Esophagus (tissue), 2 donors: ENCODE data around the gene FIP1L1. TPM values are rescaled to one million over a fixed set of nuclear protein-coding genes. Genes with fewer than 3 reads are reported as not detected.
"Not testable (repeated sequence)": the region's sequence is repeated elsewhere in the genome, so short reads cannot be mapped to it uniquely, and the experiment has no call there.

Experiments used
- H3K27ac ChIP-seq, 2 donors: one replicate each; pipeline ENCODE4 v1.5.1; 2013; ENCODE audit warnings: low read depth in 2 of 2, mild to moderate bottlenecking in 2 of 2, inconsistent platforms in 1 of 2, low read length in 1 of 2, moderate library complexity in 1 of 2
- H3K27me3 ChIP-seq, 2 donors: one replicate each; pipeline ENCODE4 v1.6.1; 2013; ENCODE audit warnings: low read length in 2 of 2, control low read depth in 1 of 2, mild to moderate bottlenecking in 1 of 2; ENCODE audit not compliant: insufficient read depth in 2 of 2, control insufficient read depth in 1 of 2
- H3K36me3 ChIP-seq, 2 donors: one replicate each; pipeline ENCODE4 v1.6.1; 2013; ENCODE audit warnings: low read length in 1 of 2; ENCODE audit not compliant: control insufficient read depth in 2 of 2, insufficient read depth in 2 of 2
- H3K4me1 ChIP-seq, 2 donors: one replicate each; pipeline ENCODE4 v1.6.1; 2013; ENCODE audit warnings: low read length in 1 of 2; ENCODE audit not compliant: control insufficient read depth in 2 of 2, insufficient read depth in 2 of 2
- H3K4me3 ChIP-seq, 2 donors: one replicate each; pipeline ENCODE4 v1.5.1; 2013; ENCODE audit warnings: low read length in 2 of 2, mild to moderate bottlenecking in 2 of 2, low read depth in 1 of 2, moderate library complexity in 1 of 2
- H3K9me3 ChIP-seq, 2 donors: one replicate each; pipeline ENCODE4 v1.6.1; 2013; ENCODE audit warnings: mild to moderate bottlenecking in 2 of 2, low read depth in 1 of 2, low read length in 1 of 2, moderate library complexity in 1 of 2; ENCODE audit not compliant: control insufficient read depth in 2 of 2, insufficient read depth in 1 of 2
- WGBS, 2 donors: extraction: QIAGEN DNeasy Blood & Tissue Kit; methylation state at CpG; one replicate each; pipeline ENCODE4 v1.1.7; 2013; 5-methylcytosine and 5-hydroxymethylcytosine counted together
- polyA plus RNA-seq, 2 donors: library from polyadenylated mRNA; stranded (reverse); fragments of 200-250 nt; gene quantifications; one replicate each; pipeline ENCODE4 v1.2.3, GENCODE V29; 2013
- donor health status: healthy with polysubstance abuse.
- donor health status: Bipolar disorder and iron deficiency.

FIP1L1 gene, protein sequence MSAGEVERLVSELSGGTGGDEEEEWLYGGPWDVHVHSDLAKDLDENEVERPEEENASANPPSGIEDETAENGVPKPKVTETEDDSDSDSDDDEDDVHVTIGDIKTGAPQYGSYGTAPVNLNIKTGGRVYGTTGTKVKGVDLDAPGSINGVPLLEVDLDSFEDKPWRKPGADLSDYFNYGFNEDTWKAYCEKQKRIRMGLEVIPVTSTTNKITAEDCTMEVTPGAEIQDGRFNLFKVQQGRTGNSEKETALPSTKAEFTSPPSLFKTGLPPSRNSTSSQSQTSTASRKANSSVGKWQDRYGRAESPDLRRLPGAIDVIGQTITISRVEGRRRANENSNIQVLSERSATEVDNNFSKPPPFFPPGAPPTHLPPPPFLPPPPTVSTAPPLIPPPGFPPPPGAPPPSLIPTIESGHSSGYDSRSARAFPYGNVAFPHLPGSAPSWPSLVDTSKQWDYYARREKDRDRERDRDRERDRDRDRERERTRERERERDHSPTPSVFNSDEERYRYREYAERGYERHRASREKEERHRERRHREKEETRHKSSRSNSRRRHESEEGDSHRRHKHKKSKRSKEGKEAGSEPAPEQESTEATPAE
- polyA plus RNA-seq, result 10 to 100 TPM; 17.8 to 22.3 TPM

DNA sequence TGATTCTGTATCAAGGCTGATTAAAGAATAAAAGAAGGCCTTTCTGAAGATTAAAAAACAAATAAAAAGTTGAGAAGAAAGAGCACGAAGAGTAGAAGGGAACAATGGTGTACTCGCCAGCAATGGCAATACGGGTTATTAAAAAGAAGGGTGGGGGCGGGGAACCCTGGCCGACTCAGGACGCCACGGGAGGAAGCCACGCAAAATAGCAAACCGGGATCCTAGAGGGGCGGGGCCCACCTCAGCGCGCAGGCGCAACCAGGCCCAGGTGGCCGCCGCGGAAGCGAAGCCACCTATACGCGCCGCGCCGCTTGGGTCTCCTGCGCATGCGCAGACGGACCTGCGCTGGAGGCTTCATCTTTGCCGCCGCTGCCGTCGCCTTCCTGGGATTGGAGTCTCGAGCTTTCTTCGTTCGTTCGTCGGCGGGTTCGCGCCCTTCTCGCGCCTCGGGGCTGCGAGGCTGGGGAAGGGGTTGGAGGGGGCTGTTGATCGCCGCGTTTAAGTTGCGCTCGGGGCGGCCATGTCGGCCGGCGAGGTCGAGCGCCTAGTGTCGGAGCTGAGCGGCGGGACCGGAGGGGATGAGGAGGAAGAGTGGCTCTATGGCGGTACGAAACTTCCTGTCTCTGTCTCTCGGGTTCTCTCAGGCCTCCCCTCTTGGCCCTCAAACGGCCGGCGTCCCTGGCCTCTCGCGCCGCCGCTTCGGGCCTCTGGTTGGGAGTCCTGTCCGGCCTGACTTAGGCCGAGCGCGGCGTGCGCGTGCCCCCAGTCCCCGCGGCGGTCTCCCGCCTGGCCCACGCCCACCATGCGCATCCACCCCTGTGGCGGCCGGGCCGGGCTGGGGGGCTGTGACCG, at the start of gene FIP1L1:
TSS of gene FIP1L1 (plus strand) at position 323 of the 852 bp plus-strand sequence. CDS start at position 521, 198 bp downstream.
- 0 to 1% methylated on average over 73 to 85 of the region's 85 CpGs for WGBS, 2 donors
- no peaks in the 10 kb centered on the region for H3K4me1 ChIP-seq
- peak within 1 kb of the TSS; percentile 75 to 89 for H3K27ac ChIP-seq
- H3K27me3 ChIP-seq, result no peaks in the 10 kb centered on the region
- no peaks in the 10 kb centered on the region for H3K9me3 ChIP-seq
- peak within 1 kb of the TSS; percentile 76 to 87 for H3K4me3 ChIP-seq
- H3K36me3 ChIP-seq, result no peaks in the 10 kb centered on the region

DNA sequence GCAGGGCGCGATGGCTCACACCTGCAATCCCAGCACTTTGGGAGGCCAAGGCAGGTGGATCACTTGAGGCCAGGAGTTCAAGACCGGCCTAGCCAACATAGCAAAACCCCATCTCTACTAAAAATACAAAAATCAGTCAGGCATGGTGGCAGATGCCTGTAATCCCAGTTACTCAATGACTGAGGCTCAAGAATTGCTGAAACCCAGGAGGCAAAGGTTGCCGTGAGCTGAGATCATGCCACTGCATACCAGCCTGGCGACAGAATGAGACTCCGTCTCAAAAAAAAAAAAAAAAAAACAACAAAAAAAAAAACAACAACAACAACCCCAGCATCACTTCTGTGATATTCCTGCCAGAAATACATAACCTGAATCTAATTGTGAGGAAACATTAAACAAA, 42.5 kb upstream of the FIP1L1 start:
- not testable (repeated sequence) for H3K9me3 ChIP-seq, H3K27me3 ChIP-seq, H3K4me3 ChIP-seq, H3K4me1 ChIP-seq, H3K27ac ChIP-seq, H3K36me3 ChIP-seq
- WGBS, 2 donors, result 95 to 97% methylated on average over 6 of the region's 6 CpGs

DNA sequence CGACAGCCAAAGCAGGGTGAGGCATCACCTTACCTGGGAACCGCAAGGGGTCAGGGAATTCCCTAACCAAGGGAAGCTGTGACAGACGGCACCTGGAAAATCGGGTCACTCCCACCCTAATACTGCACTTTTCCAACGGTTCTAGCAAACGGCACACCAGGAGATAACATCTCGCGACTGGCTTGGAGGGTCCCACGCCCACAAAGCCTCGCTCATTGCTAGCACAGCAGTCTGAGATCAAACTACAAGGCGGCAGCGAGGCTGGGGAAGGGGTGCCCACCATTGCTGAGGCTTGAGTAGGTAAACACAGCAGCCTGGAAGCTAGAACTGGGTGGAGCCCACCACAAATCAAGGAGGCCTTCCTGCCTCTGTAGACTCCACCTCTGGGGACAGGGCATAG, 37.3 kb upstream of the FIP1L1 start:
- H3K27me3 ChIP-seq, H3K4me1 ChIP-seq, H3K27ac ChIP-seq, H3K36me3 ChIP-seq, H3K9me3 ChIP-seq, H3K4me3 ChIP-seq: not testable (repeated sequence)
- whole genome bisulfite sequencing, 2 donors, result 94 to 95% methylated on average over 12 of the region's 12 CpGs

DNA sequence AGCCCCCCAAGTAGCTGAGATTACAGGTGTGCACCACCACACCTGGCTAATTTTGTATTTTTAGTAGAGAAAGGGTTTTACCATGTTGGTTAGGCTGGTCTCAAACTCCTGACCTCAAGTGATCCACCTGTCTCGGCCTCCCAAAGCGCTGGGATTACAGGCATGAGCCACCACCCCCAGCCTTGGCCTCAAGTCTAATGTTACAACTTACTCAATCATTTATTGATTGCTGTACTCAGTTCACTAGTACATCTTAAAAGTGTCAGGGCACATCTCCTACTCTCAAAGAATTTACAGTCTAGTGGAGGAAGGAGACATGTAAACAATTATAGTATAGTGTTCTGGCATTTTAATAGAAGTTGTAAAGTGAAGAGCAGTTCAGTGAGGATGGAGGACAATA, 31.0 kb upstream of the FIP1L1 start:
- WGBS, 2 donors, result 97 to 100% methylated on average over 2 of the region's 2 CpGs
- not testable (repeated sequence) for H3K9me3 ChIP-seq

DNA sequence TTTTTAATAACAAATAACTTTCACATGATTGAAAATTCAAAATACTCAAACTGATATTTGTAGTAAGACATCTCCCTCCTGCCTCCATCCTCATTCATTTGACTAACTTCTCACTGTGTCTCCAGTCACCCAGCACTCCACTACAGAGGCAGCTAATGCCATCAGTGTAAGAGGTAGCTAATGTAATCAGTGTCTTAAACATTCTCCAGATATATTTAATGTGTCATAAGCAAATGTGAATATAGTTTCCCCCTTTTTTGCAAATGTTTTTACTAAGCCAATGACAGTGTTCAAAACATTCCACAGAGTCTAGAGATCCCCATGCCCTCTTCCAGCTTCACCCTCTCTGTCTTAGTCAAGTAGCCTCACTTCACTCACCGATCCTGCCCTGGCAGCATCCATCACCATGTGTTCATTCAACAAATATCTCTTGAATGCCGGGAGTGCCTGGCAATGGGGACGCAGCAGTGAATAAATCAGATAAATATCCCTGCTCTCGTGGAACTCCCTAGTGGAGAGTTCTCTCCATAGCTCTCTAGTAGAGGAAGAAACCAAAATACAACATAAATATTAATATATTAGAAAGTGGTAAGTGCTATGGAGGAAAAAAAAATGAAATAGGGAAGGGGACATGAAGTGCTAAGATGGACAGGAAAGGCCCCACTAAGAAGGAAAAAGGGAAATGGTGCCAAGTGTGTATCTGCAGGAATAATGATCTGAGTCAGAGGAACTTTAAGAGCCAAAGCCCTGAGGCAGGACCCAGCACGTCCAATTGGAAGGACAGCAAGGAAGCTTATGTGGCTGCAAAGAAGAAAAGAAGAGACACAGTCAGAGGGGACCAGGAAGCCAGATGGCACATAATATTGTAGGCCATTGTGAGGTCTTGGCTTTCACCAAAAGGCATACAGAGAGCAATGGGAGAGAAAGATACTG, 30.3 kb upstream of the FIP1L1 start:
- Histone ChIP-seq H3K4me3 (no peak overlapping the region), H3K9me3 (no peaks in the 10 kb centered on the region), H3K4me1 (peaks cover 0 to 4% of the 10 kb centered on the region in 2 donors), H3K36me3 (peaks cover 0 to 3% of the 10 kb centered on the region in 2 donors), H3K27ac (no peak overlapping the region), H3K27me3 (no peaks in the 10 kb centered on the region)
- 39 to 55% methylated on average over 5 of the region's 5 CpGs for WGBS, 2 donors

More for the DNA sequence above, 31.0 kb upstream of the FIP1L1 start:
- not testable (repeated sequence) for H3K4me1 ChIP-seq, H3K4me3 ChIP-seq, H3K27me3 ChIP-seq, H3K27ac ChIP-seq, H3K36me3 ChIP-seq

DNA sequence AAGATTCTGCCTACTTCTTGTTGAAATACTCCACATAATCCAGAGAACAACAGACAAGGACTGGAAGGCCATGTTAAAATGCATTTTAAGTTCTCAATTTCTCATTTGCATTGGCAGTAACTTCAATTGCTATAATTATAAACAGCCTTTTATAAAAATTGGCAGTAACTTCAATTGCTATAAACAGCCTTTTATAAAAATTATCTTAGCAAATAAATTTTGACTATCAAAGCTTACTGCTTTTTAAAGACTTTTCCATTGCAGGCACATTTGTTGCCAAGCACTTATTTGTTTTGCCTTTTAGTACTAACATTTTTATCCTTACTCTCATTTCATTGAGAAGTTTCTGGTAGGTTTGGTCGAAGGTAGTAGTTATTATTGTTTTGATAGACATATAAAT, 29.4 kb upstream of the FIP1L1 start:
- WGBS, 2 donors, result 53 to 56% methylated on average over 1 of the region's 1 CpG
- Histone ChIP-seq H3K27me3 (no peaks in the 10 kb centered on the region), H3K9me3 (no peaks in the 10 kb centered on the region), H3K27ac (no peak overlapping the region), H3K4me1 (peaks cover 0 to 4% of the 10 kb centered on the region in 2 donors), H3K36me3 (peaks cover 0 to 3% of the 10 kb centered on the region in 2 donors), H3K4me3 (no peak overlapping the region)

DNA sequence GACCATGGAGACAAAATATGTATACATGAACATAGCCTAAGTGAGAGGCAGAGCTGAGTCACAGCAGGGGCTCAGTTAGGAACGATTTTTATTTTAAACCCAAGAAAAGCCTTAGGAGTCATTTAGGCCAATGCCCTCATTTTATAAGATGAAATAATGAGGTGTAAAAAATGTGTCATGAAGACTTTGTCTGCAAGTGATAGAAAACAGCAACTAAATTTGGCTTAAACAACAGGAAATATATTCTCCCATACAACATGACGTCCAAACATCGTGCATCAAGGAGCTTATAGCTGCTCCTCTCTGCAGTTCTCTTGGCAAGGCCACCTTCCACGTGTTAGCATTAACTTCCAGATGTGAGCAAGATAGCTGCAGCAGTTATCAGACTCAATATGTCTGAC, 28.4 kb upstream of the FIP1L1 start:
- peaks cover 0 to 4% of the 10 kb centered on the region in 2 donors for H3K4me1 ChIP-seq
- 79 to 83% methylated on average over 4 of the region's 4 CpGs for WGBS, 2 donors

DNA sequence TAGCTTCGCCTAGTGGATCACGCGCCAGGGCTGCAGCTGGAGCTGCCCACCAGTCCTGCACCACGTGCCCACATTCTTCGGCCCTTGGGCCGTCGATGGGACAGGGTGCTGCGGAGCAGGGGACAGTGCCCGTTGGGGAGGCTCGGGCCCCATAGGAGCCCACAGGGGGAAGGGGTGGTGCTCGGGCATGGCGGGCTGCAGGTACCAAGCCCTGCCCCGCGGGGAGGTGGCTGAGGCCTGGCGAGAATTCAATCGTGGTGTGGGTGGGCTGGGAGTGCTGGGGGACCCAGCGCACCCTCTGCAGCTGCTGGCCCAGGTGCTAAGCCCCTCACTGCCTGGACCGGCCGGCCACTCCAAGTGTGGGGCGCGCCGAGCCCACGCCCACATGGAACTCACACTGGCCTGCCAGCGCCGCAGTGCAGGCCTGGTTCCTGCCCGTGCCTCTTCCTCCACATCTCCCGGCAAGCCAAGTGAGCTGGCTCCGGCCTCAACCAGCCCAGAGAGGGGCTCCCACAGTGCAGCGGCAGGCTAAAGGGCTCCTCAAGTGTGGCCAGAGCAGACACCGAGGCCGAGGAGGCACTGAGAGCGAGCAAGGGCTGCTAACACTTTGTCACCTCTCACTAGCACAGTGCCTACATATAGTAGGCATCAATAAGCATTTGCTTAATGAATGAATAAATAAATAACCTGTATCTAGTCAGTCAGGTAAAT, 23.3 kb upstream of the FIP1L1 start:
- 95 to 96% methylated on average over 32 of the region's 32 CpGs for WGBS, 2 donors
- Histone ChIP-seq H3K27me3 (no peaks in the 10 kb centered on the region), H3K36me3 (no peaks in the 10 kb centered on the region), H3K4me3 (no peak overlapping the region), H3K4me1 (no peaks in the 10 kb centered on the region), H3K9me3 (no peaks in the 10 kb centered on the region), H3K27ac (no peak overlapping the region)

More for the DNA sequence above, 28.4 kb upstream of the FIP1L1 start:
- Histone ChIP-seq H3K27ac (no peak overlapping the region), H3K27me3 (no peaks in the 10 kb centered on the region), H3K4me3 (no peak overlapping the region), H3K36me3 (peaks cover 0 to 3% of the 10 kb centered on the region in 2 donors), H3K9me3 (no peaks in the 10 kb centered on the region)
